ENCODE data around the gene RPP25. TPM values are rescaled to one million over a fixed set of nuclear protein-coding genes. Genes with fewer than 3 reads are reported as not detected.

Gene RPP25
- polyA plus RNA-seq, 3 donors: 2.1 to 3.4 (median 2.5) TPM

Other genes starting within 250 kb of the RPP25 start
- gene CYP1A1, start 231.2 kb downstream of the RPP25 start, polyA plus RNA-seq (ENCODE audit: insufficient read length in 3 of 3): under 1 TPM in 1 of 3 donors, not detected in 2; 0.12 TPM
- gene CYP1A2, start 207.9 kb downstream of the RPP25 start, polyA plus RNA-seq (ENCODE audit: insufficient read length in 3 of 3): under 1 TPM; 0.13 to 0.38 (median 0.23) TPM
- gene CSK, start 174.7 kb downstream of the RPP25 start, polyA plus RNA-seq (ENCODE audit: insufficient read length in 3 of 3): 10 to 100 TPM; 42.2 to 53.4 (median 47.1) TPM
- not detected for gene LMAN1L, start 143.9 kb downstream of the RPP25 start, polyA plus RNA-seq (ENCODE audit: insufficient read length in 3 of 3)
- gene CPLX3, start 130.1 kb downstream of the RPP25 start, polyA plus RNA-seq (ENCODE audit: insufficient read length in 3 of 3): not detected
- gene ULK3, start 113.6 kb downstream of the RPP25 start, polyA plus RNA-seq (ENCODE audit: insufficient read length in 3 of 3): 10 to 100 TPM; 27.9 to 33.5 (median 31.1) TPM
- 10 to 100 TPM; 69.1 to 71.3 (median 69.7) TPM for gene SCAMP2, start 83.4 kb downstream of the RPP25 start, polyA plus RNA-seq (ENCODE audit: insufficient read length in 3 of 3)
- gene MPI, start 66.7 kb downstream of the RPP25 start, polyA plus RNA-seq (ENCODE audit: insufficient read length in 3 of 3): 10 to 100 TPM; 66.1 to 71.9 (median 69.4) TPM
- gene FAM219B, start 49.9 kb downstream of the RPP25 start, polyA plus RNA-seq (ENCODE audit: insufficient read length in 3 of 3): 10 to 100 TPM; 51.7 to 59.3 (median 57.2) TPM
- gene COX5A, start 18.7 kb downstream of the RPP25 start, polyA plus RNA-seq (ENCODE audit: insufficient read length in 3 of 3): 100 to 1,000 TPM; 183 to 221 (median 217) TPM
- 10 to 100 TPM; 19.9 to 25.7 (median 21.7) TPM for gene SCAMP5, start 38.8 kb upstream of the RPP25 start, polyA plus RNA-seq (ENCODE audit: insufficient read length in 3 of 3)
- gene PPCDC, start 66.8 kb upstream of the RPP25 start, polyA plus RNA-seq (ENCODE audit: insufficient read length in 3 of 3): 10 to 100 TPM; 10.2 to 15.7 (median 12.5) TPM
- 10 to 100 TPM in 2 of 3 donors, 1 to 10 TPM in 1; 9.0 to 12.3 (median 11.9) TPM for gene C15orf39, start 245.1 kb upstream of the RPP25 start, polyA plus RNA-seq (ENCODE audit: insufficient read length in 3 of 3)

Measured in renal cortex interstitium (tissue), 3 donors.